Endothelial cell of umbilical vein (primary cell): ENCODE data around the gene ETAA1.

Experiments
- CTCF ChIP-seq, 2 donors: IDR thresholded peaks; 1 replicate in 1 of 2; 2 replicates in 1 of 2; pipeline ENCODE4 v1.5.1; 2011; ENCODE audit warnings: low read length in 2 of 2, mild to moderate bottlenecking in 2 of 2, moderate library complexity in 2 of 2, control low read depth in 1 of 2, inconsistent platforms in 1 of 2, low read depth in 1 of 2; ENCODE audit not compliant: insufficient read depth in 1 of 2; ENCODE audit errors: extremely low read depth in 1 of 2
- EZH2 ChIP-seq: IDR thresholded peaks from 2 replicates; pipeline ENCODE4 v1.6.1; 2012; ENCODE audit warnings: borderline replicate concordance, low read depth, mild to moderate bottlenecking, moderate library complexity, low read length, inconsistent platforms; ENCODE audit not compliant: severe bottlenecking
- POLR2A ChIP-seq: IDR thresholded peaks from 2 replicates; pipeline ENCODE4 v1.6.1; 2012; ENCODE audit warnings: low read depth, mild to moderate bottlenecking, control low read depth, low read length
- TF ChIP-seq, protein P1 (sequence below): IDR thresholded peaks from 2 replicates; pipeline ENCODE4 v1.6.1; 2011; ENCODE audit not compliant: insufficient read depth, insufficient read length

GRCh38 chr2:67438337-67438736, 41.2 kb downstream of the ETAA1 start:
- TF ChIP-seq CTCF (IDR thresholded peaks at IDR 0.05; ENCODE audit: extremely low read depth in 1 of 2, insufficient read depth in 1 of 2, low read depth in 1 of 2, low read length in 2 of 2) (no peak), EZH2 (no peak), POLR2A (no peak)
- TF ChIP-seq, protein P1, sequence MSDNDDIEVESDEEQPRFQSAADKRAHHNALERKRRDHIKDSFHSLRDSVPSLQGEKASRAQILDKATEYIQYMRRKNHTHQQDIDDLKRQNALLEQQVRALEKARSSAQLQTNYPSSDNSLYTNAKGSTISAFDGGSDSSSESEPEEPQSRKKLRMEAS: no peak
